ENCODE results near the gene UBA7. TPM values are rescaled to one million over a fixed set of nuclear protein-coding genes. Genes with fewer than 3 reads are reported as not detected.

UBA7 gene
- total and polyA plus RNA-seq, 2 of the 13 experiments (the other 11 are each of a cell fraction or from before 2014, with no cell fraction given), result 9.5 to 16.5 TPM

DNA sequence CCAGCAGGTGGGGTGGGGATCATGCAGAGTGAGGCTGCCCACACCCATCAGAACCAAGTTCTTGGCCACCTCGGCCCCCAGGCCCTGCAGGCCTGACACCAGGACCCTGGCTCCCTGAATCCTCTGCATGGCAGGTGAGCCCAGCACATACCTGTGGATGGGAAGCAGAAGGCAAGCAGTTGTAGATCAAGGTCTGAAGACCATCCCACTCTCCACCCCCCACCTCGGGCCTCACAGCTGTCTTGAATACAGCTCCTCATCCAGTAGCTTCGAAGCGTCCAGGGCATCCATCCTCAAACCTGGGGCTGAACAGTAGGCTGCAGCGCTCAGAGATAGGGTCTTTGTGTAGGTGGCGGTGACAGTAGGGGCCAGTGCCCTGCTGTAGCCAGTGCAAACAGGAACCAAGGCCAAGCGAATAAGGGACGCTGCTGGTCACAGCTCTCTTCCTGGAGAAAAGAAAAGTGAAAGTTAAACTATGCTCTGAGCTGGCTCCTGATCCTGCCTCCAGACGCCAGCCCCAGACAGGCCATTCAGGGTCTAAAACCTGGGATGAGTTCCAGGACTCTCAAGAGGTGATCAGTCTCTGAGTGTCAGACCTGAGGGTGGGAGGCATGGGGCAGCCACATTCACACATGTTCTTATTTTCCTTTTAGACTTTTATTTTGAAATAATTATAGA lies at the start of gene UBA7 (continued):
- TF ChIP-seq, protein P1, sequence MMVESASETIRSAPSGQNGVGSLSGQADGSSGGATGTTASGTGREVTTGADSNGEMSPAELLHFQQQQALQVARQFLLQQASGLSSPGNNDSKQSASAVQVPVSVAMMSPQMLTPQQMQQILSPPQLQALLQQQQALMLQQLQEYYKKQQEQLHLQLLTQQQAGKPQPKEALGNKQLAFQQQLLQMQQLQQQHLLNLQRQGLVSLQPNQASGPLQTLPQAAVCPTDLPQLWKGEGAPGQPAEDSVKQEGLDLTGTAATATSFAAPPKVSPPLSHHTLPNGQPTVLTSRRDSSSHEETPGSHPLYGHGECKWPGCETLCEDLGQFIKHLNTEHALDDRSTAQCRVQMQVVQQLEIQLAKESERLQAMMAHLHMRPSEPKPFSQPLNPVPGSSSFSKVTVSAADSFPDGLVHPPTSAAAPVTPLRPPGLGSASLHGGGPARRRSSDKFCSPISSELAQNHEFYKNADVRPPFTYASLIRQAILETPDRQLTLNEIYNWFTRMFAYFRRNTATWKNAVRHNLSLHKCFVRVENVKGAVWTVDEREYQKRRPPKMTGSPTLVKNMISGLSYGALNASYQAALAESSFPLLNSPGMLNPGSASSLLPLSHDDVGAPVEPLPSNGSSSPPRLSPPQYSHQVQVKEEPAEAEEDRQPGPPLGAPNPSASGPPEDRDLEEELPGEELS (CRISPR knock-in tag; IDR thresholded peaks at IDR 0.05), result peak; percentile 31; the same call in 1 of the 2 replicates
- TF ChIP-seq, protein P2, sequence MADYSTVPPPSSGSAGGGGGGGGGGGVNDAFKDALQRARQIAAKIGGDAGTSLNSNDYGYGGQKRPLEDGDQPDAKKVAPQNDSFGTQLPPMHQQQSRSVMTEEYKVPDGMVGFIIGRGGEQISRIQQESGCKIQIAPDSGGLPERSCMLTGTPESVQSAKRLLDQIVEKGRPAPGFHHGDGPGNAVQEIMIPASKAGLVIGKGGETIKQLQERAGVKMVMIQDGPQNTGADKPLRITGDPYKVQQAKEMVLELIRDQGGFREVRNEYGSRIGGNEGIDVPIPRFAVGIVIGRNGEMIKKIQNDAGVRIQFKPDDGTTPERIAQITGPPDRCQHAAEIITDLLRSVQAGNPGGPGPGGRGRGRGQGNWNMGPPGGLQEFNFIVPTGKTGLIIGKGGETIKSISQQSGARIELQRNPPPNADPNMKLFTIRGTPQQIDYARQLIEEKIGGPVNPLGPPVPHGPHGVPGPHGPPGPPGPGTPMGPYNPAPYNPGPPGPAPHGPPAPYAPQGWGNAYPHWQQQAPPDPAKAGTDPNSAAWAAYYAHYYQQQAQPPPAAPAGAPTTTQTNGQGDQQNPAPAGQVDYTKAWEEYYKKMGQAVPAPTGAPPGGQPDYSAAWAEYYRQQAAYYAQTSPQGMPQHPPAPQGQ (CRISPR knock-in tag; IDR thresholded peaks at IDR 0.05; ENCODE audit: borderline replicate concordance), result no peak
- TF ChIP-seq EZH2 (conservative IDR thresholded peaks at IDR 0.05; ENCODE audit: low read depth, low read length), result no peak
- TF ChIP-seq CHD4 (IDR thresholded peaks at IDR 0.05; ENCODE audit: borderline replicate concordance, low read length), result no peak
- TF ChIP-seq HNF4G (IDR thresholded peaks at IDR 0.05; ENCODE audit: borderline replicate concordance, low read depth, low read length), result no peak
- TF ChIP-seq HNF4G (CRISPR knock-in tag; IDR thresholded peaks at IDR 0.05; ENCODE audit: borderline replicate concordance, low read depth), result no peak
- no peak for TF ChIP-seq NCOR1 (IDR thresholded peaks at IDR 0.05; ENCODE audit: borderline replicate concordance, low read length)
- TF ChIP-seq, protein P3, sequence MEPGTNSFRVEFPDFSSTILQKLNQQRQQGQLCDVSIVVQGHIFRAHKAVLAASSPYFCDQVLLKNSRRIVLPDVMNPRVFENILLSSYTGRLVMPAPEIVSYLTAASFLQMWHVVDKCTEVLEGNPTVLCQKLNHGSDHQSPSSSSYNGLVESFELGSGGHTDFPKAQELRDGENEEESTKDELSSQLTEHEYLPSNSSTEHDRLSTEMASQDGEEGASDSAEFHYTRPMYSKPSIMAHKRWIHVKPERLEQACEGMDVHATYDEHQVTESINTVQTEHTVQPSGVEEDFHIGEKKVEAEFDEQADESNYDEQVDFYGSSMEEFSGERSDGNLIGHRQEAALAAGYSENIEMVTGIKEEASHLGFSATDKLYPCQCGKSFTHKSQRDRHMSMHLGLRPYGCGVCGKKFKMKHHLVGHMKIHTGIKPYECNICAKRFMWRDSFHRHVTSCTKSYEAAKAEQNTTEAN (CRISPR knock-in tag; conservative IDR thresholded peaks at IDR 0.05), result no peak
- TF ChIP-seq, protein P4, sequence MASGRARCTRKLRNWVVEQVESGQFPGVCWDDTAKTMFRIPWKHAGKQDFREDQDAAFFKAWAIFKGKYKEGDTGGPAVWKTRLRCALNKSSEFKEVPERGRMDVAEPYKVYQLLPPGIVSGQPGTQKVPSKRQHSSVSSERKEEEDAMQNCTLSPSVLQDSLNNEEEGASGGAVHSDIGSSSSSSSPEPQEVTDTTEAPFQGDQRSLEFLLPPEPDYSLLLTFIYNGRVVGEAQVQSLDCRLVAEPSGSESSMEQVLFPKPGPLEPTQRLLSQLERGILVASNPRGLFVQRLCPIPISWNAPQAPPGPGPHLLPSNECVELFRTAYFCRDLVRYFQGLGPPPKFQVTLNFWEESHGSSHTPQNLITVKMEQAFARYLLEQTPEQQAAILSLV (CRISPR knock-in tag; IDR thresholded peaks at IDR 0.05; ENCODE audit: borderline replicate concordance), result no peak
- no peak for TF ChIP-seq ZNF749 (CRISPR knock-in tag; IDR thresholded peaks at IDR 0.05; ENCODE audit: borderline replicate concordance)
- TF ChIP-seq, protein P5, sequence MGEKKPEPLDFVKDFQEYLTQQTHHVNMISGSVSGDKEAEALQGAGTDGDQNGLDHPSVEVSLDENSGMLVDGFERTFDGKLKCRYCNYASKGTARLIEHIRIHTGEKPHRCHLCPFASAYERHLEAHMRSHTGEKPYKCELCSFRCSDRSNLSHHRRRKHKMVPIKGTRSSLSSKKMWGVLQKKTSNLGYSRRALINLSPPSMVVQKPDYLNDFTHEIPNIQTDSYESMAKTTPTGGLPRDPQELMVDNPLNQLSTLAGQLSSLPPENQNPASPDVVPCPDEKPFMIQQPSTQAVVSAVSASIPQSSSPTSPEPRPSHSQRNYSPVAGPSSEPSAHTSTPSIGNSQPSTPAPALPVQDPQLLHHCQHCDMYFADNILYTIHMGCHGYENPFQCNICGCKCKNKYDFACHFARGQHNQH (CRISPR knock-in tag; IDR thresholded peaks at IDR 0.05), result no peak
- no peak for TF ChIP-seq ZNF703 (CRISPR knock-in tag; IDR thresholded peaks at IDR 0.05; ENCODE audit: borderline replicate concordance)
- no peak for TF ChIP-seq HMGA1 (CRISPR knock-in tag; conservative IDR thresholded peaks at IDR 0.05)
- TF ChIP-seq SRY (CRISPR knock-in tag; IDR thresholded peaks at IDR 0.05), result no peak
- TF ChIP-seq CBFB (CRISPR knock-in tag; IDR thresholded peaks at IDR 0.05), result no peak
- no peak for TF ChIP-seq GABPA (IDR thresholded peaks at IDR 0.05; ENCODE audit: low read depth, low read length)
- TF ChIP-seq GABPA (CRISPR knock-in tag; IDR thresholded peaks at IDR 0.05; ENCODE audit: low read depth), result peak; percentile 42
- peak; percentile 32; the same call in 1 of the 3 replicates for TF ChIP-seq MXI1 (IDR thresholded peaks at IDR 0.05; ENCODE audit: borderline replicate concordance, low read depth, low read length)
- no peak for TF ChIP-seq KDM1A (CRISPR knock-in tag; IDR thresholded peaks at IDR 0.05)
- TF ChIP-seq NFIC (IDR thresholded peaks at IDR 0.05; ENCODE audit: low read length), result no peak
- no peak for TF ChIP-seq ATAD3A (CRISPR knock-in tag; IDR thresholded peaks at IDR 0.05)
- TF ChIP-seq REPIN1 (CRISPR knock-in tag; IDR thresholded peaks at IDR 0.05; ENCODE audit: borderline replicate concordance, low read depth), result no peak
- peak; percentile 67; the same call in 1 of the 2 replicates for TF ChIP-seq KMT2B (CRISPR knock-in tag; IDR thresholded peaks at IDR 0.05)
- TF ChIP-seq ZNF451 (CRISPR knock-in tag; IDR thresholded peaks at IDR 0.05), result no peak

All from HepG2 (cell line).